Suprapubic skin (tissue), 4 donors: ENCODE data around the gene SEC14L1. TPM values are rescaled to one million over a fixed set of nuclear protein-coding genes. Genes with fewer than 3 reads are reported as not detected.

ENCODE experiments used
- DNase-seq, 2 donors: peaks; one replicate each; pipeline ENCODE4 v3.0.0-alpha.2; 2019; ENCODE audit warnings: low spot score in 2 of 2
- H3K27ac ChIP-seq: fragments of 200-600 bp; sonication (generic); one replicate; pipeline ENCODE4 v1.5.1; 2019
- H3K27me3 ChIP-seq: fragments of 200-600 bp; sonication (generic); one replicate; pipeline ENCODE4 v1.5.1; 2019
- H3K36me3 ChIP-seq: fragments of 200-600 bp; sonication (generic); one replicate; pipeline ENCODE4 v1.5.1; 2019
- H3K4me1 ChIP-seq: fragments of 200-600 bp; sonication (generic); one replicate; pipeline ENCODE4 v1.5.1; 2019
- H3K4me3 ChIP-seq: fragments of 200-600 bp; sonication (generic); one replicate; pipeline ENCODE4 v1.5.1; 2019; ENCODE audit warnings: mild to moderate bottlenecking
- H3K9me3 ChIP-seq: fragments of 200-600 bp; sonication (generic); one replicate; pipeline ENCODE4 v1.5.1; 2019
- CTCF ChIP-seq, 2 donors: fragments of 200-600 bp in 1 of 2; fragments of 450-650 bp in 1 of 2; sonication (generic) in 1 of 2; IDR thresholded peaks; one replicate each; pipeline ENCODE4 v1.5.1; 2016 to 2019; ENCODE audit warnings: antibody characterized with exemption in 2 of 2, mild to moderate bottlenecking in 1 of 2, moderate library complexity in 1 of 2
- EP300 ChIP-seq: sonication (generic); formaldehyde crosslinking; IDR thresholded peaks from one replicate; pipeline ENCODE4 v1.6.1; 2017; ENCODE audit warnings: antibody characterized with exemption
- POLR2A ChIP-seq, 2 donors: fragments of 450-650 bp; IDR thresholded peaks; one replicate each; pipeline ENCODE4 v1.6.1; 2017; ENCODE audit warnings: antibody characterized with exemption in 2 of 2, mild to moderate bottlenecking in 2 of 2, moderate library complexity in 2 of 2
- POLR2AphosphoS5 ChIP-seq, 3 donors: sonication (generic); formaldehyde crosslinking; IDR thresholded peaks; one replicate each; pipeline ENCODE4 v1.6.1; 2017; ENCODE audit warnings: antibody characterized with exemption in 3 of 3
- WGBS: methylation state at CpG from one replicate; pipeline ENCODE4 v1.1.5; 2018; 5-methylcytosine and 5-hydroxymethylcytosine counted together
- total RNA-seq, 4 donors: library from RNA; depleted of rRNA; stranded (reverse); fragments of >200 nt; gene quantifications; one replicate each; pipeline ENCODE4 v1.1.0, GENCODE V29; 2016

The SEC14L1 gene
- total RNA-seq, 4 donors from 2014 or later: 35.5 to 87.3 (median 51.6) TPM

DNA sequence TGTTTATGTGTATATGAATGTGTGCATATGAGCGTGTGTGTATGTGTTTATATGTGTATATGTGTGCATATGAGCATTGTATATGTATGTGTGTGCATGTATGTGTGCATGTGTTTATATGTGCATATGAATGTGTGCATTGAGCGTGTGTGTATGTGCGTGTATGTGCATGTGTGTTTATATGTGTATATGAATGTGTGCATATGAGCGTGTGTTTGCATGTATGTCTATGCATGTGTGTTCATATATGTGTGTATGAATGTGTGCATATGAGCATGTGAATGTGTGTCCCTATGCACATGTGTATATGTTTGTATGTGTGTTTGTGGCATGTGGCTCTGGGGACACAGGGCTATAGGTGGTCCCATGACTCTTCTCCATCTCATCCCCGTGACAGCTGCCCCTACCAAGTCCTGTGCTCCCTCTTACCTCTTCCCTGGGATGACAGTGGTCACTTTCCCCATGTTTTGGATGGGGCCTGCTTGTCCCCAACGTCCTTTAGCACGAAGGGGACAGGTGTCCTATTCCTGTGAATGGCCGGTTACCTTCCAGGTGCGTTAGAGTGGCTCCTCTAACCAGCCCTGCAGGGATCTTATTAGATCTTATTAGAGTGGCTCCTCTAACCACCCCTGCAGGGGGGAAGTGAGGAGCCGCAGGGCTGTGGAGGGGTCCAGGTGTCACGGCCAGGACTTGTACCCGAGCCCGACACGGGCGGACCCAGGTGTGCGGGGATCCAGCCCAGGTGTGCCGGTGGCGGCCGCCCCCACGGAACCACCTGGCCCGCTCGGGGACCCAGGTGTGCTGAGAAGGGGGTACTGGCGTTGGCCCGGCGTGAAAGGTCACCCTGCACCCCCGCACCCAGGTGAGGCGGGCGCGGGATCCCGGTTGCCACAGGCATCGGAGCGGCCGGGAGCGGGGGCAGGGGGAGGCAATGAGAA lies 105.6 kb downstream of the SEC14L1 start:
- TF ChIP-seq CTCF (IDR thresholded peaks at IDR 0.05): no peak
- no peak for TF ChIP-seq POLR2A (IDR thresholded peaks at IDR 0.05)
- no peak for TF ChIP-seq EP300
- no peak for TF ChIP-seq POLR2AphosphoS5 (IDR thresholded peaks at IDR 0.05)
- H3K36me3 ChIP-seq: no peaks in the 10 kb centered on the region
- no peaks in the 10 kb centered on the region for H3K27me3 ChIP-seq
- 51% methylated on average over 15 of the region's 34 CpGs for WGBS
- no peak overlapping the region for H3K27ac ChIP-seq
- no peaks in the 10 kb centered on the region for H3K9me3 ChIP-seq
- no peak for DNase-seq
- peaks cover 13% of the 10 kb centered on the region for H3K4me1 ChIP-seq
- peak overlapping the region; percentile 66 for H3K4me3 ChIP-seq

GRCh38 chr17:77247048-77247541 lies 106.3 kb downstream of the SEC14L1 start:
- DNase-seq: peak in 1 of 2 donors; percentile 88
- no peak overlapping the region for H3K27ac ChIP-seq
- no CpG with 5 or more reads among the region's 51 CpGs for WGBS
- no peaks in the 10 kb centered on the region for H3K36me3 ChIP-seq
- H3K27me3 ChIP-seq: no peaks in the 10 kb centered on the region
- no peaks in the 10 kb centered on the region for H3K9me3 ChIP-seq
- peak overlapping the region; percentile 66 for H3K4me3 ChIP-seq
- TF ChIP-seq POLR2A (IDR thresholded peaks at IDR 0.05) (no peak), CTCF (IDR thresholded peaks at IDR 0.05) (peak; percentile 95 to 99)
- H3K4me1 ChIP-seq: peaks cover 13% of the 10 kb centered on the region

GRCh38 chr17:77247609-77248008 lies 106.8 kb downstream of the SEC14L1 start:
- no peaks in the 10 kb centered on the region for H3K27me3 ChIP-seq
- peaks cover 13% of the 10 kb centered on the region for H3K4me1 ChIP-seq
- H3K27ac ChIP-seq: no peak overlapping the region
- DNase-seq: no peak
- H3K9me3 ChIP-seq: no peaks in the 10 kb centered on the region
- TF ChIP-seq CTCF (IDR thresholded peaks at IDR 0.05) (no peak), POLR2A (IDR thresholded peaks at IDR 0.05) (no peak), EP300 (no peak), POLR2AphosphoS5 (IDR thresholded peaks at IDR 0.05) (no peak)
- H3K36me3 ChIP-seq: no peaks in the 10 kb centered on the region
- peak overlapping the region; percentile 66 for H3K4me3 ChIP-seq
- 29% methylated on average over 7 of the region's 8 CpGs for WGBS

DNA sequence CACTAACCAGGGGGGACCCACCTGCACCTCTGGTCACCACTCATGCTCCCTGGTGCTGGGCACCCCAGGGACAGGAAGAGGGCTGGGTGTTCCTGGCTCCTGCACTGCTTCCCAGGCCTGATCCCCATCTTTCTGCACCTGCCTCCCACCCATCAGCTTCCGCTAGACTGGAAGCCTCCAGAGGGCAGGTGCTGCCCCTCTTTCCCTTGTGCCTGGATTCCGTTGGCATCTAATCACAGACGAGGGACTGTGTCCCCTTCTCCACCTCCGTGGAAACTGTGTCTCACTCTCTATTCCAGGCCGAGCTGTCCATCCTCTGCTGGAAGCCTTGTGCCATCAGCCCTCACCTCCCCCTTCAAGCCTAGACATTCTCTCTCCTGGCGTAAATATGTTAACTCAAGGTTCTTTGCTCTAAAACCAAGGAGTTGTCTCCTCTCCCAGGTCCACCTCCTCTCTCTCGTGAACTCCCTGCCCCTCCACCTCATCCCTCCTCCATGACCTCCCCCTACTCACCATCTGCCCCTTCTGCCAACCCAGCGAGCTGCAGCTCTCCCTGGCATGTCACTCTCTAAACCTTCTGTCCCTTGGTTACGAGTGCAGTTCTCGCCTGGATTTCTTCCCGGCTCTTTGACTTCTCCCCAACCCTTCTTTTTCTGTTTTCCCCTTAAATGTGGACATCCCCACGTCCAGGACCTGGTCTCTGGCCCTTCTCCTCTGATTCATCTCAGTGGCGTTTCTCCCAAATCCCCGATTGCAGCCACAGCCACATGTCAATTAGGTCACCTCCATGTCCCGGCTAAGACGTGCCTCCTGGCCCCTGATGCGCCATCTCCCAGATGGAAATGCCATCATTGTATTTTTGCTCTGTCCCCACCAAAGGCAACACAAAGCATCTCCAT lies 107.7 kb downstream of the SEC14L1 start:
- Histone ChIP-seq H3K27ac (no peak overlapping the region), H3K36me3 (no peaks in the 10 kb centered on the region), H3K9me3 (no peaks in the 10 kb centered on the region), H3K27me3 (no peaks in the 10 kb centered on the region), H3K4me3 (no peak overlapping the region), H3K4me1 (peaks cover 13% of the 10 kb centered on the region)
- no peak for DNase-seq
- TF ChIP-seq POLR2AphosphoS5 (IDR thresholded peaks at IDR 0.05): no peak
- no peak for TF ChIP-seq POLR2A (IDR thresholded peaks at IDR 0.05)
- TF ChIP-seq EP300: no peak
- no peak for TF ChIP-seq CTCF (IDR thresholded peaks at IDR 0.05)
- 74% methylated on average over 17 of the region's 17 CpGs for WGBS
